Breast epithelium (tissue), 4 donors: Measurements from ENCODE around the gene ERC1. TPM values are rescaled to one million over a fixed set of nuclear protein-coding genes. Genes with fewer than 3 reads are reported as not detected.

Experiments
- DNase-seq, 2 donors: peaks; one replicate each; pipeline ENCODE4 v3.0.0-alpha.2; 2019; ENCODE audit warnings: low spot score in 2 of 2
- H3K27ac ChIP-seq, 2 donors: fragments of 200-600 bp; sonication (generic) in 1 of 2; one replicate each; pipeline ENCODE4 v1.5.1; 2016 to 2019; ENCODE audit warnings: mild to moderate bottlenecking in 1 of 2
- H3K27me3 ChIP-seq, 2 donors: fragments of 200-600 bp; sonication (generic) in 1 of 2; one replicate each; pipeline versions ENCODE4 v1.5.1 to v1.6.0; 2017 to 2019; ENCODE audit warnings: control low read depth in 1 of 2, mild to moderate bottlenecking in 1 of 2
- H3K36me3 ChIP-seq: fragments of 200-600 bp; one replicate; pipeline ENCODE4 v1.5.1; 2019
- H3K4me1 ChIP-seq, 2 donors: fragments of 200-600 bp; sonication (generic); one replicate each; pipeline ENCODE4 v1.5.1; 2016 to 2019; ENCODE audit warnings: control low read depth in 1 of 2
- H3K4me3 ChIP-seq, 3 donors: fragments of 200-600 bp; sonication (generic); 1 replicate in 2 of 3; 2 replicates in 1 of 3; pipeline ENCODE4 v1.5.1; 2016 to 2019; ENCODE audit warnings: mild to moderate bottlenecking in 3 of 3, moderate library complexity in 2 of 3
- H3K9me3 ChIP-seq, 2 donors: fragments of 200-600 bp; sonication (generic) in 1 of 2; one replicate each; pipeline ENCODE4 v1.5.1; 2016 to 2019; ENCODE audit warnings: control low read depth in 1 of 2
- CTCF ChIP-seq, 3 donors: fragments of 450-650 bp; IDR thresholded peaks; one replicate each; pipeline ENCODE4 v1.5.1; 2016 to 2017; ENCODE audit warnings: antibody characterized with exemption in 3 of 3, mild to moderate bottlenecking in 3 of 3, moderate library complexity in 3 of 3
- POLR2A ChIP-seq: fragments of 450-650 bp; IDR thresholded peaks from one replicate; pipeline ENCODE4 v1.6.1; 2016; ENCODE audit warnings: antibody characterized with exemption, mild to moderate bottlenecking, moderate library complexity
- POLR2AphosphoS5 ChIP-seq, 3 donors: sonication (generic); formaldehyde crosslinking; IDR thresholded peaks; one replicate each; pipeline ENCODE4 v1.6.1; 2017; ENCODE audit warnings: antibody characterized with exemption in 3 of 3
- intact Hi-C: fragments of 100-400 bp; cut with DNase I; formaldehyde crosslinking; loops from one replicate; pipeline ENCODE4 v1.15.1; 2023; ENCODE audit warnings: low total_unique reads
- total RNA-seq, 3 donors: library from RNA; depleted of rRNA; stranded (reverse); fragments of >200 nt; gene quantifications; one replicate each; pipeline ENCODE4 v1.1.0, GENCODE V29; 2016

The ERC1 gene
- total RNA-seq, 3 donors from 2014 or later: 47.4 to 63.4 (median 52.8) TPM

- DNase-seq: no peak
- no peaks in the 10 kb centered on the region for H3K9me3 ChIP-seq
- no peak for TF ChIP-seq CTCF (IDR thresholded peaks at IDR 0.05)
- TF ChIP-seq POLR2AphosphoS5 (IDR thresholded peaks at IDR 0.05): no peak
- TF ChIP-seq POLR2A: no peak
- H3K4me3 ChIP-seq: no peak overlapping the region
- intact Hi-C loops: no loop called here
- no peaks in the 10 kb centered on the region for H3K36me3 ChIP-seq
- no peak overlapping the region for H3K27ac ChIP-seq
- no peaks in the 10 kb centered on the region for H3K4me1 ChIP-seq
- H3K27me3 ChIP-seq: no peaks in the 10 kb centered on the region
Observed at GRCh38 chr12:969821-970220, 21.2 kb upstream of the ERC1 start.

GRCh38 chr12:971991-972390 is 19.0 kb upstream of the ERC1 start:
- intact Hi-C loops: no loop called here
- no peak for DNase-seq
- H3K27ac ChIP-seq: no peak overlapping the region

GRCh38 chr12:974271-974862 is 16.7 kb upstream of the ERC1 start:
- intact Hi-C loops: no loop called here
- Histone ChIP-seq H3K9me3 (no peaks in the 10 kb centered on the region), H3K36me3 (no peaks in the 10 kb centered on the region), H3K4me3 (no peak overlapping the region), H3K27ac (no peak overlapping the region), H3K4me1 (no peaks in the 10 kb centered on the region), H3K27me3 (no peaks in the 10 kb centered on the region)
- no peak for DNase-seq
- TF ChIP-seq POLR2AphosphoS5 (IDR thresholded peaks at IDR 0.05) (no peak), CTCF (IDR thresholded peaks at IDR 0.05) (no peak), POLR2A (no peak)

More at GRCh38 chr12:971991-972390, 19.0 kb upstream of the ERC1 start:
- no peak overlapping the region for H3K4me3 ChIP-seq
- no peaks in the 10 kb centered on the region for H3K27me3 ChIP-seq
- H3K4me1 ChIP-seq: no peaks in the 10 kb centered on the region
- H3K9me3 ChIP-seq: no peaks in the 10 kb centered on the region
- H3K36me3 ChIP-seq: no peaks in the 10 kb centered on the region
- TF ChIP-seq POLR2A: no peak
- TF ChIP-seq POLR2AphosphoS5 (IDR thresholded peaks at IDR 0.05): no peak

GRCh38 chr12:976644-977043 is 14.4 kb upstream of the ERC1 start:
- Histone ChIP-seq H3K36me3 (no peaks in the 10 kb centered on the region), H3K4me3 (no peak overlapping the region), H3K4me1 (no peaks in the 10 kb centered on the region), H3K27me3 (no peaks in the 10 kb centered on the region), H3K27ac (no peak overlapping the region), H3K9me3 (no peaks in the 10 kb centered on the region)
- TF ChIP-seq CTCF (IDR thresholded peaks at IDR 0.05) (no peak), POLR2A (no peak), POLR2AphosphoS5 (IDR thresholded peaks at IDR 0.05) (no peak)
- intact Hi-C loops: no loop called here
- DNase-seq: no peak

GRCh38 chr12:977156-977555 is 13.9 kb upstream of the ERC1 start:
- no peak overlapping the region for H3K27ac ChIP-seq
- DNase-seq: no peak
- TF ChIP-seq CTCF (IDR thresholded peaks at IDR 0.05) (no peak), POLR2AphosphoS5 (IDR thresholded peaks at IDR 0.05) (no peak)
- H3K4me3 ChIP-seq: no peak overlapping the region
- no peaks in the 10 kb centered on the region for H3K9me3 ChIP-seq
- no peaks in the 10 kb centered on the region for H3K36me3 ChIP-seq
- intact Hi-C loops: no loop called here
- H3K4me1 ChIP-seq: no peaks in the 10 kb centered on the region
- H3K27me3 ChIP-seq: no peaks in the 10 kb centered on the region

GRCh38 chr12:979349-979748 is 11.7 kb upstream of the ERC1 start:
- intact Hi-C loops: no loop called here
- no peaks in the 10 kb centered on the region for H3K9me3 ChIP-seq
- no peak for TF ChIP-seq CTCF (IDR thresholded peaks at IDR 0.05)
- no peak for TF ChIP-seq POLR2AphosphoS5 (IDR thresholded peaks at IDR 0.05)
- TF ChIP-seq POLR2A: no peak
- no peak overlapping the region for H3K4me3 ChIP-seq
- no peak for DNase-seq
- no peaks in the 10 kb centered on the region for H3K4me1 ChIP-seq
- no peaks in the 10 kb centered on the region for H3K27me3 ChIP-seq
- no peaks in the 10 kb centered on the region for H3K36me3 ChIP-seq
- H3K27ac ChIP-seq: no peak overlapping the region
